Spleen (tissue), 11 donors: ENCODE measurements around the gene FAM200B. TPM values are rescaled to one million over a fixed set of nuclear protein-coding genes. Genes with fewer than 3 reads are reported as not detected.

Experiments used
- DNase-seq: peaks from one replicate; pipeline ENCODE4 v3.0.0-alpha.2; 2020
- H3K27ac ChIP-seq, 8 donors: fragments of 200-600 bp; sonication (generic) in 7 of 8; 1 replicate in 4 of 8; 2 replicates in 4 of 8; pipeline versions ENCODE4 v1.5.0 to v1.8.0; 2016 to 2021; ENCODE audit warnings: inconsistent platforms in 4 of 8, mild to moderate bottlenecking in 4 of 8, moderate library complexity in 1 of 8
- H3K27me3 ChIP-seq, 7 donors: fragments of 200-600 bp; sonication (generic) in 6 of 7; replicated peaks in 1 of 7; 1 replicate in 4 of 7; 2 replicates in 3 of 7; pipeline versions ENCODE4 v1.5.0 to v1.8.0; 2016 to 2021; ENCODE audit warnings: inconsistent platforms in 3 of 7, mild to moderate bottlenecking in 1 of 7
- H3K36me3 ChIP-seq, 6 donors: fragments of 200-600 bp; sonication (generic) in 5 of 6; 1 replicate in 4 of 6; 2 replicates in 2 of 6; pipeline versions ENCODE4 v1.5.0 to v1.8.0; 2016 to 2021; ENCODE audit warnings: inconsistent platforms in 2 of 6
- H3K4me1 ChIP-seq, 6 donors: fragments of 200-600 bp; sonication (generic) in 5 of 6; 1 replicate in 3 of 6; 2 replicates in 3 of 6; pipeline versions ENCODE4 v1.5.0 to v1.8.0; 2016 to 2021; ENCODE audit warnings: inconsistent platforms in 3 of 6
- H3K4me3 ChIP-seq, 8 donors: fragments of 200-600 bp; sonication (generic) in 7 of 8; 1 replicate in 4 of 8; 2 replicates in 4 of 8; pipeline versions ENCODE4 v1.5.0 to v1.8.0; 2016 to 2021; ENCODE audit warnings: inconsistent platforms in 4 of 8, mild to moderate bottlenecking in 4 of 8, moderate library complexity in 2 of 8
- H3K9me3 ChIP-seq, 8 donors: fragments of 200-600 bp; sonication (generic) in 7 of 8; 1 replicate in 4 of 8; 2 replicates in 4 of 8; pipeline versions ENCODE4 v1.5.0 to v1.8.0; 2016 to 2021; ENCODE audit warnings: inconsistent platforms in 4 of 8
- POLR2A ChIP-seq, 3 donors: fragments of 450-650 bp; IDR thresholded peaks; one replicate each; pipeline ENCODE4 v1.5.1; 2017; ENCODE audit warnings: antibody characterized with exemption in 3 of 3, mild to moderate bottlenecking in 1 of 3
- POLR2AphosphoS5 ChIP-seq, 3 donors: sonication (generic); formaldehyde crosslinking; IDR thresholded peaks; one replicate each; pipeline ENCODE4 v1.5.1; 2017; ENCODE audit warnings: antibody characterized with exemption in 3 of 3
- WGBS, 5 donors: extraction: QIAGEN DNeasy Blood & Tissue Kit in 3 of 5; methylation state at CpG; one replicate each; pipeline versions ENCODE4 v1.1.5 to v1.1.7; 2013 to 2018; 5-methylcytosine and 5-hydroxymethylcytosine counted together
- intact Hi-C: fragments of 100-400 bp; cut with DNase I; formaldehyde crosslinking; loops from one replicate; pipeline ENCODE4 v1.15.0; 2023; ENCODE audit warnings: low total_unique reads
- polyA plus RNA-seq, 3 donors: library from polyadenylated mRNA; stranded (reverse); fragments of 200-250 nt; gene quantifications; one replicate each; pipeline ENCODE4 v1.2.1, GENCODE V29; 2013
- total RNA-seq, 7 donors: library from RNA; depleted of rRNA in 3 of 7; stranded (reverse); fragments of >200 nt in 3 of 7; fragmentation: NEBNext Ultra II Directional in 4 of 7; extraction: Animal tissue kit (Norgen Biotek cat#: 25700) in 4 of 7; gene quantifications; one replicate each; pipeline versions ENCODE4 v1.1.0 to v1.2.1, GENCODE V29; 2016 to 2021
- TF ChIP-seq, protein P1 (sequence below), 11 experiments: fragments of 200-600 bp in 7 of 11; fragments of 450-650 bp in 4 of 11; sonication (generic) in 4 of 11; IDR thresholded peaks in 8 of 11; conservative IDR thresholded peaks in 3 of 11; 1 replicate in 7 of 11; 2 replicates in 4 of 11; pipeline versions ENCODE4 v1.4.0 to v1.8.0; 2016 to 2021; ENCODE audit warnings: antibody characterized with exemption in 11 of 11, inconsistent platforms in 4 of 11, mild to moderate bottlenecking in 1 of 11
- donor health status: healthy with polysubstance abuse.
- donor health status: DM: no; HTN: no; CAD: no; lungs with moderate emphysema.
- donor health status: DM: no; HTN: no; CAD: no.
- donor health status: Bipolar disorder and iron deficiency.
- donor health status: healthy.
- donor health status: DM: no; HTN: no; CAD: no.
- donor health status: DM: yes; HTN: yes; CAD: no.

The FAM200B gene
- total and polyA plus RNA-seq, 10 donors: 17.4 to 42.0 (median 28.6) TPM

DNA sequence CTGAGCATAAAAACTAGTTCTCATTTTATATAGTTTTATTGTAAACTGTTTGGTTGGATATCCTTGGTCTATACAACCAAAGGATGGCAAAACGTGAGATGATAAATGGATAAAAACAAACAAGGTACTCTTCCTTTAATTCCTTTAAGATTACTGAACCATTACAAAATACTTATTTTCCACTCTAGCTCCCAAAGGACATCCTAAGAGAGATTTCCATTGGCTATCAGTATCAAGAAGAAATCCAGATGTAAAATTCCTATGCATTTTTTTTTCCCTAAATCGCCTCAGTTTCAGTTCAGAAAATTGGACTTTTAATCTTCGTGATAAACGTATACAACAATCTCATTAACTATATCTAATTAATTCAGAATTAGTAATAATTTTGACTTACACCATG, 28.8 kb upstream of the FAM200B start:
- Histone ChIP-seq H3K4me1 (peaks cover 38 to 89% (median 73%) of the 10 kb centered on the region in 6 donors), H3K9me3 (no peaks in the 10 kb centered on the region), H3K27me3 (no peaks in the 10 kb centered on the region), H3K36me3 (no peaks in the 10 kb centered on the region), H3K4me3 (peak overlapping the region in 7 of 8 donors; percentile 65 to 92 (median 78)), H3K27ac (peak overlapping the region; percentile 8 to 99 (median 99))
- no peak for TF ChIP-seq POLR2AphosphoS5 (IDR thresholded peaks at IDR 0.05)
- TF ChIP-seq POLR2A (IDR thresholded peaks at IDR 0.05): no peak
- TF ChIP-seq, protein P1, sequence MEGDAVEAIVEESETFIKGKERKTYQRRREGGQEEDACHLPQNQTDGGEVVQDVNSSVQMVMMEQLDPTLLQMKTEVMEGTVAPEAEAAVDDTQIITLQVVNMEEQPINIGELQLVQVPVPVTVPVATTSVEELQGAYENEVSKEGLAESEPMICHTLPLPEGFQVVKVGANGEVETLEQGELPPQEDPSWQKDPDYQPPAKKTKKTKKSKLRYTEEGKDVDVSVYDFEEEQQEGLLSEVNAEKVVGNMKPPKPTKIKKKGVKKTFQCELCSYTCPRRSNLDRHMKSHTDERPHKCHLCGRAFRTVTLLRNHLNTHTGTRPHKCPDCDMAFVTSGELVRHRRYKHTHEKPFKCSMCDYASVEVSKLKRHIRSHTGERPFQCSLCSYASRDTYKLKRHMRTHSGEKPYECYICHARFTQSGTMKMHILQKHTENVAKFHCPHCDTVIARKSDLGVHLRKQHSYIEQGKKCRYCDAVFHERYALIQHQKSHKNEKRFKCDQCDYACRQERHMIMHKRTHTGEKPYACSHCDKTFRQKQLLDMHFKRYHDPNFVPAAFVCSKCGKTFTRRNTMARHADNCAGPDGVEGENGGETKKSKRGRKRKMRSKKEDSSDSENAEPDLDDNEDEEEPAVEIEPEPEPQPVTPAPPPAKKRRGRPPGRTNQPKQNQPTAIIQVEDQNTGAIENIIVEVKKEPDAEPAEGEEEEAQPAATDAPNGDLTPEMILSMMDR (IDR thresholded peaks at IDR 0.05 in 8 of 11, conservative IDR thresholded peaks at IDR 0.05 in 3 of 11): no peak
- DNase-seq: no peak
- WGBS, 5 donors: 50 to 69% (median 58%) methylated on average over 4 of the region's 4 CpGs
- intact Hi-C loops: loop anchor here (10.0 kb wide), 2 partner anchors 418 to 648 kb away; partner anchors contain the start of gene CPEB2

DNA sequence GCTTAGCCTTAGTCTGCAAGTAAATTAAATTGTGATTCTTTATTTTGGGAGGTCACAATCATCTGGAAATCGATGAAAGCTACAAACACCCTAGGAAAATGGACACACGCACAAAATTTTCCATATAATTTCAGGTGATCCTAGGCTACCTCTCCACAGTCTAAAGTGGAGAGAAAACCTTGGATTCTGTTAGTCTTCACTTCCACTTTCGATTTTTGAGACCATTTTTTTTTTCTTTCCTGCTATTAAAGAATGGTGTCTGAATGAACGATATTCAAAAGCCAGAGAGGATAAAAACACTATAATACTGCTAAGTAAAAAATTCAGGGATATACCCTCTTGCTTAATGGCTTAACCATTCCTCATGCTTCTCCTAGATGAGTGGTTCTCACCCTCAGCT, 28.2 kb upstream of the FAM200B start:
- intact Hi-C loops: loop anchor here (10.0 kb wide), 2 partner anchors 419 to 649 kb away; partner anchors contain the start of gene CPEB2
- no peak for TF ChIP-seq POLR2AphosphoS5 (IDR thresholded peaks at IDR 0.05)
- no peak for TF ChIP-seq POLR2A (IDR thresholded peaks at IDR 0.05)
- TF ChIP-seq, protein P1 (IDR thresholded peaks at IDR 0.05 in 8 of 11, conservative IDR thresholded peaks at IDR 0.05 in 3 of 11): no peak
- Histone ChIP-seq H3K27me3 (no peaks in the 10 kb centered on the region), H3K4me1 (peaks cover 38 to 89% (median 67%) of the 10 kb centered on the region in 6 donors), H3K4me3 (peak overlapping the region; percentile 61 to 92 (median 77)), H3K27ac (peak overlapping the region; percentile 8 to 99 (median 99)), H3K9me3 (no peaks in the 10 kb centered on the region), H3K36me3 (no peaks in the 10 kb centered on the region)
- no peak for DNase-seq
- 11 to 23% (median 16%) methylated on average over 4 of the region's 4 CpGs for WGBS, 5 donors

- no peaks in the 10 kb centered on the region for H3K36me3 ChIP-seq
- peak overlapping the region; percentile 97 to 99 (median 99) for H3K27ac ChIP-seq
- peak overlapping the region; percentile 61 to 92 (median 77) for H3K4me3 ChIP-seq
- H3K27me3 ChIP-seq: no peaks in the 10 kb centered on the region
- 1 to 3% (median 3%) methylated on average over 7 of the region's 7 CpGs for WGBS, 5 donors
- intact Hi-C loops: loop anchor here (10.0 kb wide), 2 partner anchors 419 to 649 kb away; partner anchors contain the start of gene CPEB2
- TF ChIP-seq, protein P1 (IDR thresholded peaks at IDR 0.05 in 8 of 11, conservative IDR thresholded peaks at IDR 0.05 in 3 of 11): no peak
- TF ChIP-seq POLR2A (IDR thresholded peaks at IDR 0.05): no peak
- TF ChIP-seq POLR2AphosphoS5 (IDR thresholded peaks at IDR 0.05): no peak
- no peaks in the 10 kb centered on the region for H3K9me3 ChIP-seq
- H3K4me1 ChIP-seq: peaks cover 38 to 86% (median 61%) of the 10 kb centered on the region in 6 donors
- no peak for DNase-seq
Observed at GRCh38 chr4:15653864-15654592, 27.6 kb upstream of the FAM200B start.

DNA sequence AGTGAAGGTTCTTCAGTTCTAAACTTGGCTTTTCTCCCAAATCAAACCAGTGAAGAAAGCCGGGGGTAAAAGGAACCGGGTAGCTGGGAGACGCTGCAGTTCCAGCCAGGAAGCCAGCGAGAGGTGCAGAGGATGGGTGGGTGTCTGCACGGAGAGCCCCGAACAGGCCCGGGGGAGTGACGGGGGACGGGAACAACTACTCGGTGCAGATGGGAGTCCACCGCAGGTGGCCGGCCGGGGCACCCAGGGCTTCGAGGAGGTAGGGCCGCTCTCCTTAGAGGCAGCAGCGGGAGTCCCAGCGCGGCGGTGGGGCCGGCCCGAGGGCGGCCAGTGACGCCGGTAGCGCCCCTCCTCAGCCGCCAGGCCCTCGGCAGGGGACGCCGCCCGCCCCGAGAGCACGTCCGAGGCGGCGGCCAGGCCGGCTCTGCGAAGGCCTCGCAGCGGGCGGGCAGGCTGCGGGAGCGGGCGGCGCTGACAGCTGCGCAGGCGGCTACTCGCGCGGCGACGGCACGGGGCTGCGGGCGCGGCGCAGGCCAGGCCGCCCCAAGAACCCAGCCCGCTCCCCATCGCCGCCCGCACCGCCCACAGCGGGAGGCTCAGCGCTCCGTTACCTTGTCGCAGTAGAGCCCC, 26.9 kb upstream of the FAM200B start:
- TF ChIP-seq, protein P1 (IDR thresholded peaks at IDR 0.05 in 8 of 11, conservative IDR thresholded peaks at IDR 0.05 in 3 of 11): no peak
- TF ChIP-seq POLR2A (IDR thresholded peaks at IDR 0.05): no peak
- no peak for TF ChIP-seq POLR2AphosphoS5 (IDR thresholded peaks at IDR 0.05)
- intact Hi-C loops: loop anchor here (10.0 kb wide), 2 partner anchors 420 to 650 kb away; partner anchors contain the start of gene CPEB2
- Histone ChIP-seq H3K9me3 (no peaks in the 10 kb centered on the region), H3K4me1 (peaks cover 36 to 79% (median 55%) of the 10 kb centered on the region in 6 donors), H3K36me3 (no peaks in the 10 kb centered on the region), H3K27ac (peak overlapping the region; percentile 97 to 99 (median 99)), H3K27me3 (no peaks in the 10 kb centered on the region), H3K4me3 (peak overlapping the region; percentile 61 to 92 (median 77))
- 0 to 1% (median 0%) methylated on average over 26 to 66 of the region's 66 CpGs for WGBS, 5 donors
- DNase-seq: peak; percentile 93
